HG03520 (cell line): ENCODE data around the gene KCNJ15.

Experiments
- ATAC-seq: cut with Tn5 transposase; IDR thresholded peaks from one replicate; pipeline ENCODE4 v1.9.1; 2021; ENCODE audit warnings: mild to moderate bottlenecking, moderate library complexity; ENCODE audit not compliant: unreplicated experiment

Gene KCNJ15

DNA sequence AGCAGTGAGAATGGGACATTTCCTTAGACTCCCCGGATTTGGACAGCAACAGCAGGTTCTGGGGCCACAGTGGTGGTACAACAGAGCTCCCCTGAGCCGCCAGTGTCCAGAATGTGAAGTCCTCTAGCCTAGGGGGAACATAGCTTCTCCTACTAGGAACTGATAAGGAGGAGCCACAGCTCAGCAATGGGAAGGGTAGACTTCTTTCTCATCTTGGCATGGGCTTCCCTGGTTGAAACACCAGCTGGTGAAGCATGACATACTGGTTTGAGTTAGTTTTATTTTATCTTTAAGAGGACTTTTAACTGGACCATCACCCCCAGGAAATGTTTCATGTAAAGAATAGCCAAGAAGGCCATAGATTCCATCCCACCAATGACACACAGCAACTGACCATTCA, 68.4 kb downstream of the KCNJ15 start:
- ATAC-seq, result no peak

DNA sequence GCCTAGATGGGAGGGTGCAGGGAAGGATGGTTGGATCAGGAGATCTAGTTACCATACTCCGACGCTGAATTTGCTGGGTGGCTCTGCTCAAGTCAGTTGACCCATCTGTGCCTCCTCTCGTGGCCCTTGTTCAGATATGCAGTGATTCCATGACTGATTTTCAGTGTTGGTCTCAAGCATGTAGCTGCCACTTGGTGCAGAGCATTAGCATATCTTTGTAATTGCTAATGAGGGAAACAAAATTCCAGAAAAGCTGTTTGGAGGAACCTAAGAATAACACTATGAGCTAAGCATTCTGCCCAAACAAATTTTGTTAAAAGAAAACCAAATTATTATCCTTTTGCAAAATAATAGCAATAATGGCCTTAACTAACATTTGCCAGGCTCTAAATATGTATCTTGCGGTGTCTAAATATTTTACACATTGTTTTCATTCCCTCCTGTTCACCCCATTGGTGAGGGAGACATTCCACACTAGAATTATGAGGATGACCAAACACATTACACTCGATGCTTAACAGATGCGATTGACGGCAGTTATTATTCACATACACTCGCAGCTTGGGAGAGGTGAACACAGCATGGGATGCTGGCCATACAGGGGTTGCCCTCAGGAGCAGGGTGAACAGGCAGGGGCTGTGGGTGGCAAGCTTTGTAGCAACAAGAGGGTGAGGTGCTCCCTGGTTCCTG, 69.1 kb downstream of the KCNJ15 start:
- no peak for ATAC-seq

DNA sequence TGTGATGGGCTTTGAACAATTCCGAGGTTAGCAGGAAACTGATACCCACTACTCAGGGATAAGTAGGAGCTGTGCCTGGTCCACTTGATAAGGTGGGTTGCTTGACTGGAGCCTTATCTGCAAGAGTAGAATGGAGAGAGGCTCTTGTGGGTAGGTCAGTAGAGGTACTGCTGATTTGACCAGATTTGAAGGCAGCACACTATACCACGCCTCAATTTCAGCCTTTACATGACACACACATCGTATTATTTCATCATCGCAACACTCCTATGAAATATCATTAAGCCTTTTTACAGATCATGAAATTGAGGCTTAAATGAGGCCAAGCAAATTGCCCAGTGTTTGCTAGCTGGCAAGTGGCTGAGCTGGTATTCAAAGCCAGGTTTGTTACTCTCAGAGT, 69.6 kb downstream of the KCNJ15 start:
- no peak for ATAC-seq

DNA sequence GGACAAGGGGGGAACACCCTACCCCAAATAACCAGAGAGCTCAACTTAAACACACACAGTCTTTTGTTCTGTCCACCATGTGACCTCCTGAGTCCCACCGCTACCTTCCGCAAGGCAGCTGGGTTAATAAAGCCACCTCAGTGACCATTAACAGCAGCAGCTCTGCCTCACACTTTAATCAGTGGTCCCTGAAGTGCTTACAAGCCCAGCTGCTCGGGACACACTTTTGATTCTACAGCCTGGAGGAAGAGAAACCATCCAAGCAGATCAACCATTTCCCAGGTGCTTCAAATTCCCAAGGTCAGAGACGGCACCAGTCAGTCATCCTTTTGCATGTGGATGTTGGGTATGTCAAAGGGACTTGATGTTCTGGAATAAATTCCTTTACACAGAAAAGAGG, 70.1 kb downstream of the KCNJ15 start:
- no peak for ATAC-seq

GRCh38 chr21:38327984-38328383, 71.2 kb downstream of the KCNJ15 start:
- no peak for ATAC-seq

DNA sequence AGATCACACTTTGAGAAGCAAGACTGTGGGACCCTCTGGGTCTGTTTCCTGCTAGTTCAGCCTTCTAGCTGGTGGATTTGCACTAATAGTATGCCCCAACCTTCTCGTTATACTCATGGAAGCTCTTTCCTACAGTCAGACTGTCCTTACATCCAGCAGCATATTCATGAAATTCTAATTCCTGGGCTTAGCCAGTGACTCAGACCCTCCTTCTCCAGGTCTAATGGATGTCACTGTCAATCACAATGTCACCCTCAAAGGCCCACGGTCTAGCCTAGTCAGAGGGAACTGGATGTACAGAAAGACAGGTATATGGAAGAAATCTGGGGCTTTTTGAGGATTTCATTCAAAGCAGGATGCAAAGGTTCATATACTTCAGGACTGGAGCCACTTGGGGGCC, 72.4 kb downstream of the KCNJ15 start:
- no peak for ATAC-seq

GRCh38 chr21:38330666-38331065, 73.9 kb downstream of the KCNJ15 start:
- no peak for ATAC-seq

DNA sequence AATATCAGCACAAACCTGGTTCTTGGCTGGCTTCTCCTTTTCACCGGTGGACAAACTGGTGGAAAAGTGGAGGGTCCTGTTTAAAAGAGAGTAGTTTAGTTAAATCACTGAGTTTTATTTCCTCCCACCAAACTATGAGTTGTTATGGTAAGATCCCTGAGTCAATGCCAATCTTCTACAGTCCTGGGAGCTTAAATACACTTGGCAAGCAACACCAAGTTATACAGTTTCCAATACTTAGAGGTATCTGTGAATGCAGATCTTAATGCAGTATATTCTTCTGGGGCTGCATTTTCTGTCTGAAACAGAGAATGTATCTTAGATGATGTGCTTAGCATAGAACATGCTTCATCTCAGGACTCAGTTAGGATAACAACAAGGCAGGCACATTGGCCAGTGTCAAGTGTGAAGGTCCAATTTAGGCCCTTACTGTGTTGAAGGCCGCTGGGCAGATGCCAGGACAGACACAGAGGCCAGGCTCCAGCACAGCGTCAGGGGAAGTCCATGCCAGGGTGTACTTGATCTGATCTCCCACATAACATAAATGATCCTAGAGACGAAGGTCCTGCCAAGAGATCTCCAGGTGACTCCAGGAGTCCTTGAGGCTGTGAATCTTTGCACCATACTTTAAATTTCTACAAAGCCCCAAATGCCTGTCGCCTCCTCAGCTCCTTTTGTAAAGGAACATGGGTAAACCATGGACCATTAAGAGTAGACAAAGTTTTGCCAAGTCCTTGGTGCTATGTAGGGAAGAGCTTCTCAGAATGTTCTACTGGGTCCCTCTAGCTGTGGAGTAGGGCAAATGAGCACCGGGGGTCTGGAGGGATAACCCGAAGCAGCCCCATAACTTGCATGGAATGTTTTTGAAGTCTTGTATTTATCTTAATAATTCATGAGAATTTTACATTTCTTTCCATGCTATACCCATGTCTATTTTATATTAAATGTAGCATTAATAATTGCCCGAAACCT, 76.8 kb downstream of the KCNJ15 start:
- no peak for ATAC-seq

DNA sequence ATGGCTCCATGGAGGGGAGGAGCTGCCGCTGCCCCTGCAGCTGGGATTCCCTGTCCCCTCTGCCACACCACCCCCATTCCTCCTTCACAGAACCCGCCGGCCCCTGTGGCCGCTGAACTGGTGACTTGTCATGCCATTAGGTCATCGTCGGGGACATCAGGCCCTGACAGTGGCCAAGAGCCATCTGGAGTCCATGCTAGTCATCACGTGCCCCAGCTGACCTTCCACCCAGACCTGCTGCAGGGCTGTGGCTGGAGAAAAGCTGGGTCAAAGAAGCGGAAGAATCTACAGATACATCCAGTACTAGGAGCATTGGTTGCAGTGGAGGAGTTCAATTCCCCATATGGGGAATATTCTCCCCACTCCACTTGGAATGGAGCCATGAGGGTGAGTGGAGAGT, 78.1 kb downstream of the KCNJ15 start:
- ATAC-seq, result no peak

DNA sequence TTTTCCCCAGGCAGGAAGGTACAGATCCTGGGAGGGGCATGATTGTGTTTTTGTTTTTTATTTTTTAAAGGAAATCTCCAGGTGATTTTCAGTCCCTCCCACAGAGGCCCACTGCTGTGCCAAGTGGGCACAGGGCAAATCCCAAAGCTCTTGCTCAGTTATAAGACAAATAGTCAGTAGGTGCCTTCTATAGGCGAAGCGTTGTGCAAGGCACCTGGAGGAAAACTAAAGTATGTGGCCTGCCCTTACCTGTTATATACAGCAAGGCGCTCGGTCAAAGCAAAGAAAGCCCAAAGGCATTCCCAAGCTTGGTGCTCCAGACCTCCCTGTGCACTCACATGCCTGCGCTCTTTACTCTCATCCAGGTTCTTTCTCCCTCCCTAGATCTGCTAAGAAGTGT, 81.0 kb downstream of the KCNJ15 start:
- no peak for ATAC-seq

- ATAC-seq, result no peak
Measured at GRCh38 chr21:38340131-38340530, 83.3 kb downstream of the KCNJ15 start.

DNA sequence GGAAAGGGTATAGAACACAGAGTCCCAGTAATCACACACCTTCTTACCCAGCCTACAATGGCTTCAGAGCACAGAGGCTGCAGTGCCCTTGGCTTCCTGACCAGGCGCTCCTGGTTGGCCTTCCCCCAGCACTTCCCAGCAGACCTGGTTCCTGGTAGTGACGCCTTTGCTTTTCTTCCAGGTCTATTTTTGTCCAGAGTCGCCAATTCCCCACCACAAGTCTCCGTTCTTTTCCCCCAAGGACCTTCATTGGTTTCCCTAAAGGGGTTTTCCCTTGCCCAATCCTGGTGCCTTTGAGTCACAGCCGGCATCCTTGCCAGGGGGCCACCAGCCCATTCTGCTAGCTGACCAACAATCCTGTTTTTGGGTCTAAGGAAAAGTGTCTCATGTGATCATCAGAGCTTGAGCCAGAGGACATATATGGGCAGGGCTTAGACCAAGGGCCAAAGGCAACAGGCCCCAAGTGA, 84.8 kb downstream of the KCNJ15 start:
- no peak for ATAC-seq

DNA sequence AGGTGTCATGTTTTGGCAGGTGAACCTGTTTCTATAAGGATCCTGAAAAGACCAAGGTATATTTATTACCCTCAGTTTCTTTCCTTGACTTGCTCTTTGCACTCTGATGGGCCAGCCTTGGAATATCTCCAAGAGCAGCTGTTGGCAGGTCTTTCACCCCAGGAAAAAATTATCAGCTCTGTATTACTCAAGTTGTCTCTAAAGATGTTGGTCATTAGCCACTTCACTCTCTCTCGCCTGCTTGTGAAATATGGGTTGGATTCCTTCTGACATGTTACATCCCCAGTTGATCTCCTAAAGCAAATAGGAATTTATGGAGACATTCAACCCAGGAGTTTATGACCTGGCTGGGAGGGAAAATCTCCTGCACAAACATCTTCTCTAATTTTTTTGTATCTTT, 85.9 kb downstream of the KCNJ15 start:
- ATAC-seq, result no peak

- no peak for ATAC-seq
Measured at GRCh38 chr21:38343691-38344090, 86.9 kb downstream of the KCNJ15 start.

DNA sequence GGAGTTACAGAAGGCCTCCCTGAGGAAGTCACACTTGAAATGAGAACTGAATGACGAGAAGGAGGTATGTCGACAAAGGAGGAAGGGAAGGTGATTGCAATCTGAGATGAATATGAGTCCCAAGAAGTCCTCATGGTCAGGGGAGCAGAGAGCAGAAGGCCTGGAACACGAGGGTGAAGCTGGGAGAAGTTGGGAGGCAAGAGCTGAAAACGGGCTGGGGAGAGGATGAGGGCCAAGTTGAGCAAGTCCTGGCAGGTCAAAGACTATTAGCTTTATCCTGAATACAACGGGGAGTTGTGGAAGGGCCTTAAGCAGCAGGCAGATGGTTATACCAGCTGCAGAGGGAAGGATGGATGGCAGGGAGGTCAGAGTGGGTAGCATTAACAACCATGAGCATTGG, 89.5 kb downstream of the KCNJ15 start:
- ATAC-seq, result no peak

DNA sequence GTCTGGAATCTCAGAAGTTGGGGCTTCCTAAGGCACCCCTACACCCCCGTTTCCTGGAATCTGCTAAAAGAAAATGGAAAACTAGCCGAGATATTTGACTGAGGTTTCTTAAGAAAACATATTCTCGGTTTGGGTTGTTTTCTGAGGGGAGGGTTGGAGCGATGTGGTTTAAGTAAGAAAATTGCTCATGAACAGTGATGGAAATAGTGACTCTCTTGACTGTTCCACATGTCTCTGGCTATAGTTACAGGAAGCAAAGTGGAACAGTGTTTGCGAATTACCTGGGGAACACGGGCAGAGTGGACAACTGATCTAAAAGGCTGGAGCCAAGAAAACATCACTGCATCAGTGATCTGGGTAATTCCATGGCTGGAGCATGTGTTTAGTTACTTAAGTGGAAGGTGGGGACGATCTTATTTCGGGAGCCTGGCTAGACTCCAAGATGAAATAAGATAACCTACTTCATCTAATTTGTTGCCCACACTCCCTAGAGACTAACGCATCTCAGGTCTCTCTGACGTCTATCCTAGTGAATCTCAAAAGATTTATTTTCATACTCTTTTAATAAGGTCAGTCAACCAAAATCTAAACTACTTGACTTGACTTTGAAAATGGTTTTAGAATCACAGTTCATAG, 92.4 kb downstream of the KCNJ15 start:
- ATAC-seq, result no peak

DNA sequence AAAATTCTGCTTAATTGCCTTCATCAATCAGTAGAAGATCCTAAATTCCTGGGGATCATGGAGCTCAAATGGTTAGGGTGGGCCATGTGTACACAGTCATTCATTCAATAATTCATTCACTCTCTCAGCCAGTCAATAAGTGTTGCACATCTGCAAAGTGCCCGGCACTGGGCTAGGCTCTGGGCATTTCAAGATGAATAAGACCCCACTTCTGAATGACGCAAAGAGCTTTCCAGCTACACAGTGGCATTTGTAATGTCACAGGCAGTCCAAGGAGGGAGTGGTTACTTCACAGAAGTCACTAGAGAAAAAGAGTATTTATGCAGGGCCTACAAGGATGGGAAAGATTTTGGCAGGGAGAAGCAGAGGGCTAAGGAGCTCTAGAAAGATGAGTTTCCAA, 93.2 kb downstream of the KCNJ15 start:
- ATAC-seq, result no peak

- no peak for ATAC-seq
Measured at GRCh38 chr21:38350684-38351083, 93.9 kb downstream of the KCNJ15 start.

- no peak for ATAC-seq
Measured at GRCh38 chr21:38351176-38351959, 94.6 kb downstream of the KCNJ15 start.

DNA sequence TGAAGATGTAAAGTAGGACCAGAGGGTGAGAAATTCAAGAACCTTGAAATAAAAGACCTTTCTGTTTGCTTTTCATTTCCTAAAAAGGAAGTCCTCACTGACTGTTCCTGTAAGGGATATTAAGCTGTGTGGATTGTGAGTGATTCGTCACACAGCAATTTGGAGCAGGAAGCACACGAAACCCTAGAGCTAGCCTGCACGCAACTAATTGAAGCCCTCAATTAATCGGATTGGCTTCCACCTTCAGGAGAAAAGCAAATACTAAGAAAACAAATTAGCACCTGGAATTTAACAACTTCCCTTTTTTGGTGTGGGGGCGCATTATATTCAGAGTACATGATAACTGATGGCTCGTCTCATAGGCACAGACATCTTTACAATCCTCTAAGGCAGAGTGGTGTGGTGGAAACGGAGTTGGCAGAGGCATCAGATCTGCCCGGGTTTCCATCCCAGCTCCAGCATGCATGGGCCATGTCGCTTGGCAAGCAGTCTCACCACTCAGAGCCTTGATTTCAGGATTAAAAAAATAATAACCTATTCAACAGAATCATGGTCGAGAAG, 95.2 kb downstream of the KCNJ15 start:
- ATAC-seq, result no peak
